Muscle of arm (tissue), 12 donors: ENCODE data around the gene BRD9. TPM values are rescaled to one million over a fixed set of nuclear protein-coding genes. Genes with fewer than 3 reads are reported as not detected.
A peak's percentile ranks its signal among the peaks of the same experiment; 100 is the strongest.
"Not testable (repeated sequence)": the region's sequence is repeated elsewhere in the genome, so short reads cannot be mapped to it uniquely, and the experiment has no call there.

ENCODE experiments used
- DNase-seq: peaks from one replicate; pipeline ENCODE4 v3.0.0-alpha.2; 2013
- polyA plus RNA-seq, 12 donors: library from polyadenylated mRNA; unstranded; fragments of 120-200 nt; gene quantifications; one replicate each; pipeline ENCODE4 v1.2.1, GENCODE V29; 2013; ENCODE audit not compliant: insufficient read length in 12 of 12

BRD9 gene
- polyA plus RNA-seq, 12 donors: 23.3 to 35.4 (median 27.5) TPM; not detected in 1

- DNase-seq: no peak
Measured at GRCh38 chr5:860506-861150, 32.0 kb downstream of the BRD9 start.

- no peak for DNase-seq
Measured at GRCh38 chr5:859798-860296, 32.8 kb downstream of the BRD9 start.

GRCh38 chr5:859391-859790, 33.2 kb downstream of the BRD9 start:
- DNase-seq: peak; percentile 17

GRCh38 chr5:858726-859125, 33.9 kb downstream of the BRD9 start:
- no peak for DNase-seq

- no peak for DNase-seq
Measured at GRCh38 chr5:856531-857425, 35.8 kb downstream of the BRD9 start.

- DNase-seq: no peak
Measured at GRCh38 chr5:855771-856530, 36.6 kb downstream of the BRD9 start.

- DNase-seq: no peak
Measured at GRCh38 chr5:854966-855743, 37.4 kb downstream of the BRD9 start.

- DNase-seq: no peak
Measured at GRCh38 chr5:854217-854616, 38.4 kb downstream of the BRD9 start.

GRCh38 chr5:853416-854090, 39.0 kb downstream of the BRD9 start:
- DNase-seq: not testable (repeated sequence)

GRCh38 chr5:852431-853401, 39.9 kb downstream of the BRD9 start:
- no peak for DNase-seq

GRCh38 chr5:852018-852417, 40.6 kb downstream of the BRD9 start:
- no peak for DNase-seq

GRCh38 chr5:851553-851952, 41.0 kb downstream of the BRD9 start:
- DNase-seq: no peak

GRCh38 chr5:851076-851475, 41.5 kb downstream of the BRD9 start:
- DNase-seq: no peak

- no peak for DNase-seq
Measured at GRCh38 chr5:850511-851006, 42.0 kb downstream of the BRD9 start, which contains the start of gene ZDHHC11. Gene ZDHHC11 (minus strand): TSS chr5:850986. CDS start chr5:850602, 384 bp downstream.

- DNase-seq: peak; percentile 50
Measured at GRCh38 chr5:849651-850301, 42.8 kb downstream of the BRD9 start.

- no peak for DNase-seq
Measured at GRCh38 chr5:848671-849111, 43.9 kb downstream of the BRD9 start.

GRCh38 chr5:847736-848135, 44.9 kb downstream of the BRD9 start:
- not testable (repeated sequence) for DNase-seq

- DNase-seq: not testable (repeated sequence)
Measured at GRCh38 chr5:847212-847611, 45.4 kb downstream of the BRD9 start.
